ENCODE data around the gene USP32. TPM values are rescaled to one million over a fixed set of nuclear protein-coding genes. Genes with fewer than 3 reads are reported as not detected.

USP32 gene
- total and polyA plus RNA-seq, 10 of the 15 experiments (the other 5 are each of a cell fraction or from before 2014, with no cell fraction given), result 7.8 to 37.3 (median 25.5) TPM

DNA sequence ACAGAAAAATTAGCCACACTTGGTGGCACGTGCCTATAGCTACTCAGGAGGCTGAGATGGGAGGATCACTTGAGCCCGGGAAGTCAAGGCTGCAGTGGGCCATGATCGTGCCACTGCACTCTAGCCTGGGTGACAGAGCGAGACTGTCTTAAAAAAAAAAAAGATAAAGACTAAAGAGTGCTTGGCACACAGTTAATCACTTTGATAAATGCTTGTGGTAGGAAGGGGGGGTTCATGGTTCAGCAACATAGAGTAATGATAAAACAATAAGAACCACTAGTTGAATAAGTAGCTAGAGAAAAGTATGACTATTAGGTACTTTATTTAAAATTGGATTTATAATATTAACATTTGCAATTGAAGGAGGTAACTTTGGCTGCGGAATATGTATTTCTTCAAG lies 43.3 kb downstream of the USP32 start (continued):
- TF ChIP-seq, protein P1, sequence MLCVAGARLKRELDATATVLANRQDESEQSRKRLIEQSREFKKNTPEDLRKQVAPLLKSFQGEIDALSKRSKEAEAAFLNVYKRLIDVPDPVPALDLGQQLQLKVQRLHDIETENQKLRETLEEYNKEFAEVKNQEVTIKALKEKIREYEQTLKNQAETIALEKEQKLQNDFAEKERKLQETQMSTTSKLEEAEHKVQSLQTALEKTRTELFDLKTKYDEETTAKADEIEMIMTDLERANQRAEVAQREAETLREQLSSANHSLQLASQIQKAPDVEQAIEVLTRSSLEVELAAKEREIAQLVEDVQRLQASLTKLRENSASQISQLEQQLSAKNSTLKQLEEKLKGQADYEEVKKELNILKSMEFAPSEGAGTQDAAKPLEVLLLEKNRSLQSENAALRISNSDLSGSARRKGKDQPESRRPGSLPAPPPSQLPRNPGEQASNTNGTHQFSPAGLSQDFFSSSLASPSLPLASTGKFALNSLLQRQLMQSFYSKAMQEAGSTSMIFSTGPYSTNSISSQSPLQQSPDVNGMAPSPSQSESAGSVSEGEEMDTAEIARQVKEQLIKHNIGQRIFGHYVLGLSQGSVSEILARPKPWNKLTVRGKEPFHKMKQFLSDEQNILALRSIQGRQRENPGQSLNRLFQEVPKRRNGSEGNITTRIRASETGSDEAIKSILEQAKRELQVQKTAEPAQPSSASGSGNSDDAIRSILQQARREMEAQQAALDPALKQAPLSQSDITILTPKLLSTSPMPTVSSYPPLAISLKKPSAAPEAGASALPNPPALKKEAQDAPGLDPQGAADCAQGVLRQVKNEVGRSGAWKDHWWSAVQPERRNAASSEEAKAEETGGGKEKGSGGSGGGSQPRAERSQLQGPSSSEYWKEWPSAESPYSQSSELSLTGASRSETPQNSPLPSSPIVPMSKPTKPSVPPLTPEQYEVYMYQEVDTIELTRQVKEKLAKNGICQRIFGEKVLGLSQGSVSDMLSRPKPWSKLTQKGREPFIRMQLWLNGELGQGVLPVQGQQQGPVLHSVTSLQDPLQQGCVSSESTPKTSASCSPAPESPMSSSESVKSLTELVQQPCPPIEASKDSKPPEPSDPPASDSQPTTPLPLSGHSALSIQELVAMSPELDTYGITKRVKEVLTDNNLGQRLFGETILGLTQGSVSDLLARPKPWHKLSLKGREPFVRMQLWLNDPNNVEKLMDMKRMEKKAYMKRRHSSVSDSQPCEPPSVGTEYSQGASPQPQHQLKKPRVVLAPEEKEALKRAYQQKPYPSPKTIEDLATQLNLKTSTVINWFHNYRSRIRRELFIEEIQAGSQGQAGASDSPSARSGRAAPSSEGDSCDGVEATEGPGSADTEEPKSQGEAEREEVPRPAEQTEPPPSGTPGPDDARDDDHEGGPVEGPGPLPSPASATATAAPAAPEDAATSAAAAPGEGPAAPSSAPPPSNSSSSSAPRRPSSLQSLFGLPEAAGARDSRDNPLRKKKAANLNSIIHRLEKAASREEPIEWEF (IDR thresholded peaks at IDR 0.05; ENCODE audit: insufficient replicate concordance, low read depth, low read length), result no peak
- TF ChIP-seq BACH1 (IDR thresholded peaks at IDR 0.05; ENCODE audit: borderline replicate concordance) (no peak), KDM1A (IDR thresholded peaks at IDR 0.05; ENCODE audit: borderline replicate concordance) (no peak), ZNF217 (IDR thresholded peaks at IDR 0.05) (no peak), HDAC2 (IDR thresholded peaks at IDR 0.05) (no peak), JUNB (IDR thresholded peaks at IDR 0.05) (no peak)
- TF ChIP-seq, protein P2, sequence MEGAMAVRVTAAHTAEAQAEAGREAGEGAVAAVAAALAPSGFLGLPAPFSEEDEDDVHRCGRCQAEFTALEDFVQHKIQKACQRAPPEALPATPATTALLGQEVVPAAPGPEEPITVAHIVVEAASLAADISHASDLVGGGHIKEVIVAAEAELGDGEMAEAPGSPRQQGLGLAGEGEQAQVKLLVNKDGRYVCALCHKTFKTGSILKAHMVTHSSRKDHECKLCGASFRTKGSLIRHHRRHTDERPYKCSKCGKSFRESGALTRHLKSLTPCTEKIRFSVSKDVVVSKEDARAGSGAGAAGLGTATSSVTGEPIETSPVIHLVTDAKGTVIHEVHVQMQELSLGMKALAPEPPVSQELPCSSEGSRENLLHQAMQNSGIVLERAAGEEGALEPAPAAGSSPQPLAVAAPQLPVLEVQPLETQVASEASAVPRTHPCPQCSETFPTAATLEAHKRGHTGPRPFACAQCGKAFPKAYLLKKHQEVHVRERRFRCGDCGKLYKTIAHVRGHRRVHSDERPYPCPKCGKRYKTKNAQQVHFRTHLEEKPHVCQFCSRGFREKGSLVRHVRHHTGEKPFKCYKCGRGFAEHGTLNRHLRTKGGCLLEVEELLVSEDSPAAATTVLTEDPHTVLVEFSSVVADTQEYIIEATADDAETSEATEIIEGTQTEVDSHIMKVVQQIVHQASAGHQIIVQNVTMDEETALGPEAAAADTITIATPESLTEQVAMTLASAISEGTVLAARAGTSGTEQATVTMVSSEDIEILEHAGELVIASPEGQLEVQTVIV (IDR thresholded peaks at IDR 0.05; ENCODE audit: borderline replicate concordance, partially characterized antibody), result no peak
- TF ChIP-seq, protein P3, sequence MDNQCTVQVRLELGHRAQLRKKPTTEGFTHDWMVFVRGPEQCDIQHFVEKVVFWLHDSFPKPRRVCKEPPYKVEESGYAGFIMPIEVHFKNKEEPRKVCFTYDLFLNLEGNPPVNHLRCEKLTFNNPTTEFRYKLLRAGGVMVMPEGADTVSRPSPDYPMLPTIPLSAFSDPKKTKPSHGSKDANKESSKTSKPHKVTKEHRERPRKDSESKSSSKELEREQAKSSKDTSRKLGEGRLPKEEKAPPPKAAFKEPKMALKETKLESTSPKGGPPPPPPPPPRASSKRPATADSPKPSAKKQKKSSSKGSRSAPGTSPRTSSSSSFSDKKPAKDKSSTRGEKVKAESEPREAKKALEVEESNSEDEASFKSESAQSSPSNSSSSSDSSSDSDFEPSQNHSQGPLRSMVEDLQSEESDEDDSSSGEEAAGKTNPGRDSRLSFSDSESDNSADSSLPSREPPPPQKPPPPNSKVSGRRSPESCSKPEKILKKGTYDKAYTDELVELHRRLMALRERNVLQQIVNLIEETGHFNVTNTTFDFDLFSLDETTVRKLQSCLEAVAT (IDR thresholded peaks at IDR 0.05), result no peak

Data from GM12878 (cell line).